Measurements from ENCODE around the gene LSAMP.

LSAMP gene

GRCh38 chr3:115877615-115877899, 567.7 kb downstream of the LSAMP start:
- no peaks in the 10 kb centered on the region for H3K9me3 ChIP-seq (ENCODE audit: control insufficient read depth, insufficient read depth, low read length)
- no peaks in the 10 kb centered on the region for H3K36me3 ChIP-seq (ENCODE audit: control insufficient read depth, insufficient read depth, low read length)
- no peak overlapping the region for H3K9ac ChIP-seq (ENCODE audit: low read depth, low read length)
- peaks cover 19% of the 10 kb centered on the region for H3K4me1 ChIP-seq (ENCODE audit: control insufficient read depth, insufficient read depth, low read length)
- H3K27me3 ChIP-seq (ENCODE audit: control insufficient read depth, insufficient read depth, low read length), result no peaks in the 10 kb centered on the region
- H3K4me3 ChIP-seq (ENCODE audit: low read depth, low read length), result no peak overlapping the region

- H3K36me3 ChIP-seq (ENCODE audit: control insufficient read depth, insufficient read depth, low read length), result no peaks in the 10 kb centered on the region
- H3K9me3 ChIP-seq (ENCODE audit: control insufficient read depth, insufficient read depth, low read length), result no peaks in the 10 kb centered on the region
- H3K9ac ChIP-seq (ENCODE audit: low read depth, low read length), result no peak overlapping the region
- H3K4me1 ChIP-seq (ENCODE audit: control insufficient read depth, insufficient read depth, low read length), result peaks cover 19% of the 10 kb centered on the region
- H3K27me3 ChIP-seq (ENCODE audit: control insufficient read depth, insufficient read depth, low read length), result no peaks in the 10 kb centered on the region
- no peak overlapping the region for H3K4me3 ChIP-seq (ENCODE audit: low read depth, low read length)
Measured at GRCh38 chr3:115876876-115877614, 568.2 kb downstream of the LSAMP start.

- Histone ChIP-seq H3K36me3 (ENCODE audit: control insufficient read depth, insufficient read depth, low read length) (no peaks in the 10 kb centered on the region), H3K27me3 (ENCODE audit: control insufficient read depth, insufficient read depth, low read length) (no peaks in the 10 kb centered on the region), H3K9me3 (ENCODE audit: control insufficient read depth, insufficient read depth, low read length) (no peaks in the 10 kb centered on the region), H3K4me1 (ENCODE audit: control insufficient read depth, insufficient read depth, low read length) (peaks cover 20% of the 10 kb centered on the region), H3K9ac (ENCODE audit: low read depth, low read length) (no peak overlapping the region), H3K4me3 (ENCODE audit: low read depth, low read length) (no peak overlapping the region)
Measured at GRCh38 chr3:115875460-115875859, 569.8 kb downstream of the LSAMP start.

- no peaks in the 10 kb centered on the region for H3K27me3 ChIP-seq (ENCODE audit: control insufficient read depth, insufficient read depth, low read length)
- H3K9ac ChIP-seq (ENCODE audit: low read depth, low read length), result no peak overlapping the region
- H3K4me3 ChIP-seq (ENCODE audit: low read depth, low read length), result no peak overlapping the region
- peaks cover 22% of the 10 kb centered on the region for H3K4me1 ChIP-seq (ENCODE audit: control insufficient read depth, insufficient read depth, low read length)
- no peaks in the 10 kb centered on the region for H3K9me3 ChIP-seq (ENCODE audit: control insufficient read depth, insufficient read depth, low read length)
- no peaks in the 10 kb centered on the region for H3K36me3 ChIP-seq (ENCODE audit: control insufficient read depth, insufficient read depth, low read length)
Measured at GRCh38 chr3:115871735-115872134, 573.6 kb downstream of the LSAMP start.

- H3K9ac ChIP-seq (ENCODE audit: low read depth, low read length), result no peak overlapping the region
- peaks cover 24% of the 10 kb centered on the region for H3K4me1 ChIP-seq (ENCODE audit: control insufficient read depth, insufficient read depth, low read length)
- no peaks in the 10 kb centered on the region for H3K36me3 ChIP-seq (ENCODE audit: control insufficient read depth, insufficient read depth, low read length)
- no peaks in the 10 kb centered on the region for H3K9me3 ChIP-seq (ENCODE audit: control insufficient read depth, insufficient read depth, low read length)
- H3K27me3 ChIP-seq (ENCODE audit: control insufficient read depth, insufficient read depth, low read length), result no peaks in the 10 kb centered on the region
- H3K4me3 ChIP-seq (ENCODE audit: low read depth, low read length), result no peak overlapping the region
Measured at GRCh38 chr3:115864911-115865310, 580.4 kb downstream of the LSAMP start.

- Histone ChIP-seq H3K9me3 (ENCODE audit: control insufficient read depth, insufficient read depth, low read length) (no peaks in the 10 kb centered on the region), H3K27me3 (ENCODE audit: control insufficient read depth, insufficient read depth, low read length) (no peaks in the 10 kb centered on the region), H3K9ac (ENCODE audit: low read depth, low read length) (no peak overlapping the region), H3K4me3 (ENCODE audit: low read depth, low read length) (no peak overlapping the region), H3K36me3 (ENCODE audit: control insufficient read depth, insufficient read depth, low read length) (no peaks in the 10 kb centered on the region), H3K4me1 (ENCODE audit: control insufficient read depth, insufficient read depth, low read length) (peaks cover 35% of the 10 kb centered on the region)
Measured at GRCh38 chr3:115862849-115863248, 582.4 kb downstream of the LSAMP start.

- peaks cover 43% of the 10 kb centered on the region for H3K4me1 ChIP-seq (ENCODE audit: control insufficient read depth, insufficient read depth, low read length)
Measured at GRCh38 chr3:115862099-115862498, 583.2 kb downstream of the LSAMP start.

GRCh38 chr3:115861166-115861733, 584.0 kb downstream of the LSAMP start:
- H3K9me3 ChIP-seq (ENCODE audit: control insufficient read depth, insufficient read depth, low read length), result no peaks in the 10 kb centered on the region
- no peak overlapping the region for H3K9ac ChIP-seq (ENCODE audit: low read depth, low read length)
- no peak overlapping the region for H3K4me3 ChIP-seq (ENCODE audit: low read depth, low read length)
- H3K36me3 ChIP-seq (ENCODE audit: control insufficient read depth, insufficient read depth, low read length), result no peaks in the 10 kb centered on the region
- H3K27me3 ChIP-seq (ENCODE audit: control insufficient read depth, insufficient read depth, low read length), result no peaks in the 10 kb centered on the region
- H3K4me1 ChIP-seq (ENCODE audit: control insufficient read depth, insufficient read depth, low read length), result peaks cover 47% of the 10 kb centered on the region

More at GRCh38 chr3:115862099-115862498, 583.2 kb downstream of the LSAMP start:
- Histone ChIP-seq H3K36me3 (ENCODE audit: control insufficient read depth, insufficient read depth, low read length) (no peaks in the 10 kb centered on the region), H3K27me3 (ENCODE audit: control insufficient read depth, insufficient read depth, low read length) (no peaks in the 10 kb centered on the region), H3K4me3 (ENCODE audit: low read depth, low read length) (no peak overlapping the region), H3K9me3 (ENCODE audit: control insufficient read depth, insufficient read depth, low read length) (no peaks in the 10 kb centered on the region), H3K9ac (ENCODE audit: low read depth, low read length) (no peak overlapping the region)

GRCh38 chr3:115860766-115861165, 584.5 kb downstream of the LSAMP start:
- no peaks in the 10 kb centered on the region for H3K27me3 ChIP-seq (ENCODE audit: control insufficient read depth, insufficient read depth, low read length)

GRCh38 chr3:115859002-115859807, 586.1 kb downstream of the LSAMP start:
- peak overlapping the region; percentile 14 for H3K4me3 ChIP-seq (ENCODE audit: low read depth, low read length)
- H3K9ac ChIP-seq (ENCODE audit: low read depth, low read length), result no peak overlapping the region

More at GRCh38 chr3:115860766-115861165, 584.5 kb downstream of the LSAMP start:
- H3K36me3 ChIP-seq (ENCODE audit: control insufficient read depth, insufficient read depth, low read length), result no peaks in the 10 kb centered on the region
- no peak overlapping the region for H3K9ac ChIP-seq (ENCODE audit: low read depth, low read length)
- no peak overlapping the region for H3K4me3 ChIP-seq (ENCODE audit: low read depth, low read length)
- H3K4me1 ChIP-seq (ENCODE audit: control insufficient read depth, insufficient read depth, low read length), result peaks cover 47% of the 10 kb centered on the region
- H3K9me3 ChIP-seq (ENCODE audit: control insufficient read depth, insufficient read depth, low read length), result no peaks in the 10 kb centered on the region

GRCh38 chr3:115857518-115858136, 587.7 kb downstream of the LSAMP start:
- no peaks in the 10 kb centered on the region for H3K36me3 ChIP-seq (ENCODE audit: control insufficient read depth, insufficient read depth, low read length)
- H3K9me3 ChIP-seq (ENCODE audit: control insufficient read depth, insufficient read depth, low read length), result no peaks in the 10 kb centered on the region
- no peak overlapping the region for H3K9ac ChIP-seq (ENCODE audit: low read depth, low read length)
- H3K4me3 ChIP-seq (ENCODE audit: low read depth, low read length), result no peak overlapping the region
- H3K4me1 ChIP-seq (ENCODE audit: control insufficient read depth, insufficient read depth, low read length), result peaks cover 43% of the 10 kb centered on the region
- H3K27me3 ChIP-seq (ENCODE audit: control insufficient read depth, insufficient read depth, low read length), result no peaks in the 10 kb centered on the region

More at GRCh38 chr3:115859002-115859807, 586.1 kb downstream of the LSAMP start:
- Histone ChIP-seq H3K27me3 (ENCODE audit: control insufficient read depth, insufficient read depth, low read length) (no peaks in the 10 kb centered on the region), H3K9me3 (ENCODE audit: control insufficient read depth, insufficient read depth, low read length) (no peaks in the 10 kb centered on the region), H3K36me3 (ENCODE audit: control insufficient read depth, insufficient read depth, low read length) (no peaks in the 10 kb centered on the region), H3K4me1 (ENCODE audit: control insufficient read depth, insufficient read depth, low read length) (peaks cover 43% of the 10 kb centered on the region)
